GM10847 (cell line): ENCODE data around the gene GPX7.

Experiments
- POLR2A ChIP-seq: IDR thresholded peaks from 2 replicates; pipeline ENCODE4 v1.6.1; 2011; ENCODE audit not compliant: insufficient read length; ENCODE audit errors: extremely low read depth

GPX7 gene

DNA sequence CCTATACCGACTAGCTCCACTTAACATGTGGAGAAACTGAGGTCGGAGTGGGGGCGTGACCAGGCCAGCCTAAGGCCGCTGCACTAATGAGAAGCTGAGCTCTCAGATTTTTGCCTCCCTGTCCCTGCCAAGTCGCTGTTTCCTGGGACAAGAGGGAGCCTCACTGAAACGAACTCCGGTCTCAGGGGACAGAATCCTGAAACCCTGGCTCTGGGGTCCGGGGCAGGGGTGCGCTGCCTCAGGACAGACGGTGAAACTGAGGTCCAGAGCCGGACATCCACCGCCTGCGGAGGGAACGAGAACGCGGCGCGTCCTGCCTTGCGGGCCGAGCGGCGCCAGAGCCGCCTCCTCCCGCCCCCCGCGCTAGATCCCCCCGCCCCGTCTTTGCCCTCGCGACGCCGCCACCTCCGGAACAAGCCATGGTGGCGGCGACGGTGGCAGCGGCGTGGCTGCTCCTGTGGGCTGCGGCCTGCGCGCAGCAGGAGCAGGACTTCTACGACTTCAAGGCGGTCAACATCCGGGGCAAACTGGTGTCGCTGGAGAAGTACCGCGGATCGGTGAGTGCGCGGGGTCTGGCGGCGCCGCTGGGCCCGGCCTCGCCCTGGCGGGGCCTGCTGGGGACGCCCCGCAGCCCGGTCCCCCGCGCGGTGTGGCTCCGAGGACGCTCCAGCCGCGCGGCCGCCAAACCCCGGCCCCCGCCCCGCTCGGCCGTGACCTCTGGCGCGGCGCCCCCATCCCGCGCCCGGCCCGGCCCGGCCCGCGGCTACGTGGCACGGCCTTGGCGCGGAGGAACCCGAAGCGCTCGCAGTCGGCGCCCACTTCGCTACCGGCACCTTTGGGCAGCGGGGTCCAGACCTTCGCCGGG lies at the start of gene GPX7:
Gene GPX7, plus strand, starts transcription at position 381 of the 865 bp plus-strand sequence. Its CDS starts 39 bp downstream, at position 420.
- no peak for TF ChIP-seq POLR2A

GRCh38 chr1:52552505-52553361 lies 49.4 kb upstream of the GPX7 start, which contains the start of gene TUT4:
TUT4 (minus strand) TSS chr1:52553092; CDS start chr1:52526280, 26,812 bp downstream.
- TF ChIP-seq POLR2A, result no peak

- peak; percentile 49 for TF ChIP-seq POLR2A
Measured at GRCh38 chr1:52553362-52554266, 48.6 kb upstream of the GPX7 start.

DNA sequence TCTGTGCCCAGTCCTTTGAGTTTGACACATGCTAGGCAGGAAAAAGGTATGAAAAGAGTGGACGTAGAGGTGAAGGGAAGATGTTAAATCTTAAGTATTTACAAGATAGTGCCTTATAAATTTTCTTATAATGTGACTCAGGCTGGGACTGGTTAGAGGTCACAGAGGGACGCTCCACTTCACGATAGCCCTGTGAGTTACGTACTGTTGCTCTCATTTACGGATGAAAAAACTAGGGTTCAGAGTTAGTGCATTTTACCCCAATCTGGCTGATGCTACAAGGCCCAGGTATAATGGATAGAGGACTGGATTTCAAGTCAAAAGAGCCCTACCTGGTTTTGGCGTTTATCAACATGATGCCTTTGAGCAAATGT lies 47.9 kb upstream of the GPX7 start:
- TF ChIP-seq POLR2A, result no peak

- no peak for TF ChIP-seq POLR2A
Measured at GRCh38 chr1:52554756-52555155, 47.4 kb upstream of the GPX7 start.

- no peak for TF ChIP-seq POLR2A
Measured at GRCh38 chr1:52556641-52557360, 45.4 kb upstream of the GPX7 start.

DNA sequence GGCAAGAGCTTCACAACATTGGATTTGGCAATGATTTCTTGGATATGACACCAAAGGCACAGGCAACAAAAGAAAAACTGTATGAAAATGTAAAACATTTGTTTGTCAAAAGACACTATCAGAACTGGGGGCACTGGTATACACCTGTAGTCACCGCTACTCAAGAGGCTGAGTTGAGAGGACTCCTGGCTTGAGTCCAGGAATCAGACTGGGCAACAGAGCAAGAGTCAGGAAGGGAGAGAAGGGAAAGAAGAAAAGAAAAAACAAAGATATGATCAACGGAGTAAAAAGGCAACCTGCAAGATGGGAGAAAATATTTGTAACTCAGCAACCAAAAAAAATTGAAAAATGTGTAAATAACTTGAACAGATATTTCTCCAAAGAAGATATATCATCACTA lies 43.2 kb upstream of the GPX7 start:
- no peak for TF ChIP-seq POLR2A

- TF ChIP-seq POLR2A, result no peak
Measured at GRCh38 chr1:52559875-52560274, 42.3 kb upstream of the GPX7 start.

DNA sequence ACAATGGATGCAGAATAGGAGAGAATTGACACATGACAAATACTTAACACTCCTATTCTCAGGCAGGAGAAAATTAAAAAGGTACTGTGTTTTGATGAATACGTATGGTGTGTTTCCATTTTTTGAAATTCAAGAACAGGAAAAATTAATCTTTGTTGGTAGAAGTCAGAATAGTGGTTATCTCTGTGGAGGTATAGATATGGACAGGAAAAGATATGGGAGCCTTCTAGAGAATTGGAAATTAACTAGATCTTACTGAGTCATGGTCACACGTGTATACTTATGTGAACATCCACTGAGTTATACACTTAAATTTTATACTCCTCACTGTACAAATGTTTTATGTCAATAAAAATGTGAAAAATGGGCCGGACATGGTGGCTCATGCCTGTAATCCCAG lies 39.4 kb upstream of the GPX7 start:
- no peak for TF ChIP-seq POLR2A

GRCh38 chr1:52567943-52568342 lies 34.2 kb upstream of the GPX7 start:
- TF ChIP-seq POLR2A, result no peak

- TF ChIP-seq POLR2A, result no peak
Measured at GRCh38 chr1:52569449-52570210, 32.5 kb upstream of the GPX7 start.

DNA sequence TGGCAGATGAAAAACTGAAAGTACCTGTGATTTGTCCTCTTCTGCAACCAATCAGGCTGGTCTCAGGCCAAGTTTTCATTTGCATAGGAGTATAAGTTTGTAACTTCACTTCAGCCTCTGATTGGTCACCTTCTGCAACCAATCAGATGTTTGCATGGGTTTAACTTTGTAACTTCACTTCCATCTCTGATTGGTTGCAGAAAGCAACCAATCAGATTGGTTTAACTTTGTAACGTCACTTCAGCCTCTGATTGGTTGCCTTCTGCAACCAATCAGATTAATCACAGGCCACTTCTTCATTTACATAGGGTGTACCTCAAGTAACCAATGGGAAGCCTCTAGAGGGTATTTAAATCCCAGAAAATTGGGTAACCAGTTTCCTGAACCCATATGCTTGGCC lies 30.4 kb upstream of the GPX7 start:
- TF ChIP-seq POLR2A, result no peak

DNA sequence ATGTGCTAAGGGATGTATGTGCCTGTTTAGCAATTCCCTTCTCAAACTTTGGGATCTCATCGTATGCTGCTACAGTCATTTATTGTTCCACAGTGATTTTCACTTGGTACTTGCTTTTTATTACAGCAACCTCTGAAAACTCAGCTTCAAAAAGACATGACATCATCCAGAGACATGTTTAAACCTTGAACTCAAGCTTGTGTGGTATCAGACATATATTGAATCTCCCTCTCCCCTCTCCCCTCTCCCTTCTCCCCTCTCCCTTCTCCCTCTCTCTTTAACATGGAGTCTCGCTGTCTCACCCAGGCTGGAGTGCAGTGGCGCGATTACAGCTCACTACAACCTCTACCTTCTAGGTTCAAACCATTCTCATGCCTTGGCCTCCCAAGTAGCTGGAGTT lies 29.8 kb upstream of the GPX7 start:
- no peak for TF ChIP-seq POLR2A

GRCh38 chr1:52574594-52574993 lies 27.6 kb upstream of the GPX7 start:
- no peak for TF ChIP-seq POLR2A
